ENCODE data around the gene LCN1.

Gene LCN1

DNA sequence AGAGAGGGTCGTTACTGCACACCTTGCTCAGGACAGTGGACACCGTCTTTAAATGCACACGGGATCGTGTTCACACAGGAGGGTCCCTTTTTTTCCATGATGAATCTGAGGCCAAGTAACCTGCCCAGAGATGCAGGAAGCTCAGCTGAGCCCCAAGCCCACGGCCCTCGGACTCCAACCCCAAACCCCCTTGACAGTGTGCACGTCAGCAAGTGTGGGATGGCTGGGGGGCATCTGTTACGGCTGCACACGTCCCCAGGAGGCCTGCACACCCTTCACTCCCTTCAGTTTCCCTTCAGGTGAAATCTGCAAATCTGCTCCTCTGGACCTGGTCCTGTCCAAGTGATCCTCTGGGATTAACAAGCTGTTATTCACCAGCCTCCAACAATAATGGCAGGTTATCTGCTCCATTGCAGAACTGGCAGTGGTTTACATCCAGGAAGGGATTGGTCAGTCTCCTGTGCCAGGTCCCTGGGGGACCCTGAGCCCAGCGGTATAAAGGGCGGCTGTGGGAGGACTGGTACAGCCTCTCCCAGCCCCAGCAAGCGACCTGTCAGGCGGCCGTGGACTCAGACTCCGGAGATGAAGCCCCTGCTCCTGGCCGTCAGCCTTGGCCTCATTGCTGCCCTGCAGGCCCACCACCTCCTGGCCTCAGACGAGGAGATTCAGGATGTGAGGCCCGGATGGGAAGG, at the start of gene LCN1:
TSS of gene LCN1 (plus strand) at position 525 of the 692 bp plus-strand sequence. CDS start at position 583, 58 bp downstream.
- Histone ChIP-seq H3K4me1 (ENCODE audit: control insufficient read depth in 1 of 2, insufficient read depth in 2 of 2, low read length in 2 of 2) (no peaks in the 10 kb centered on the region), H3K36me3 (ENCODE audit: control insufficient read depth in 1 of 2, insufficient read depth in 2 of 2, low read length in 2 of 2) (no peaks in the 10 kb centered on the region), H3K4me3 (ENCODE audit: low read depth in 1 of 2, low read length in 2 of 2) (no peak within 1 kb of the TSS), H3K9me3 (ENCODE audit: control insufficient read depth in 1 of 2, low read length in 2 of 2) (no peaks in the 10 kb centered on the region), H3K27me3 (ENCODE audit: low read depth, low read length) (no peaks in the 10 kb centered on the region), H3K27ac (ENCODE audit: low read length) (no peak within 1 kb of the TSS)

DNA sequence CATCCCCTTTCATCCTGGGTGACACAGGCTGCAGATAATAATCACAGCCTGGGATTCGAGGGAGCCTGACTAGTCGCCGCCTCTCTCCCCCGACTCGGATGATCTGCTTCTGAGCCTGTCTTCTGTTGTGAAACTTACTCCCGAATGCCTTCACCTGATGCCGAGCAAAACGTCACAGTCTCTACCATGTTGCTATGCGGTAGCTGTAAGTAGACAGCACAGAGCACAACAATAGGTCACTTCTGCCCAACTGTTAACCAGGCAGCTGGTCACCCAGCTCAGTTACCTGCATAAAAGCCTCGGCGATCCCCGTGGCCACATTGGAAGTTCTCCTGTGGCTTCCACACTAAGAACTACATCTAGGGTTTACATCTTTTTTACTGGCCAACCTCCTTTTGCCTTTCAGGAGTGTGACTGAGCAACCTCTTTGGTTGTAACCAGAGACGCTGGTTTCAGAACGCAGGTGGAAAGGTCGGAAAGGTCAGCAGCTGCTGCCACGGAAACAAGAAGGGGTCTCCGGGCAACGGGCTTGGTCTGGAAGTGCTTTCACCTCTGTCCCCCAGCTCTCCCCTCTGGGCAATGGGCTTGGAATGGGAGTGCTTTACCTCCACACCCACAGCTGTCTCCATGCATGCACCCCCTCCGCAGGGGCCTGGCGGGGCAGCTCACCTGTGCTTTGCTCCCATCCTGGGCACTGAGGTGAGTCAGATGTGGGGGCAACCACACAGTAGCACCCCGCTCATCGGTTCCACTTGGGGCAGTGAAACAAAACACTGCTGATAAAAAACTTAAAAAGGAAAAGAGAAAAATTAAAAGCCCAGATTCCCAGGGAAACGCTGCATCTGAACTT, 49.2 kb upstream of the LCN1 start:
- H3K9me3 ChIP-seq (ENCODE audit: control insufficient read depth in 1 of 2, low read length in 2 of 2), result no peaks in the 10 kb centered on the region
- no peak overlapping the region for H3K4me3 ChIP-seq (ENCODE audit: low read depth in 1 of 2, low read length in 2 of 2)
- H3K27ac ChIP-seq (ENCODE audit: low read length), result no peak overlapping the region
- no peaks in the 10 kb centered on the region for H3K4me1 ChIP-seq (ENCODE audit: control insufficient read depth in 1 of 2, insufficient read depth in 2 of 2, low read length in 2 of 2)
- no peaks in the 10 kb centered on the region for H3K27me3 ChIP-seq (ENCODE audit: low read depth, low read length)
- H3K36me3 ChIP-seq (ENCODE audit: control insufficient read depth in 1 of 2, insufficient read depth in 2 of 2, low read length in 2 of 2), result no peaks in the 10 kb centered on the region

DNA sequence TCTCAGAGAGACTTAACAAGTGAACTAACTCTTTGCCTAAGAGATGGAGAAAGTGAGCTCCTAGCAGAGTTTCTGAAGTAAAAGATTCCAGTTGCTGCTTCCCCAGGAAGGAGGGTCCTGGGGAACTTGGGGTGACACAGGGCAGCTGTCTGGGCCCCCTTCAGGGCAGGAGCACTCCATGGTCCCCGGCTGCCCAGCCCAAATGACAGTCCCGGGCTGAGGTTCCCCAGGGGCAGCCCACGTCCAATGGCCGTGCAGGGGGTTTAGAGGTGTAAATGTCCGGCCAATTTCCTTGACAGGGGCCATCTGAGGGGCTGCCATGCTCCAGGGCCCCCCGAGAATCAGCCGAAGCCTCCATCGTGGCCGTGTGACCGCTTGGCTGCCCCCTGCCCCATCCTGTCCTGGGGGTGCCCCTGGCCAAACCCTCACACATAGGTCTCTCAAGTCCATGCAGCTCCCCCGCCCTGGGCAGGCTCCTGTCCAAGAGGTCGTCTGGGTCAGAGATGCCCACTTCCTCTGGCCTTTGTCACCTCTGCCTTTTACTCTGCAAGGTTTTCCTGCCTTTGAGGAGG, 47.2 kb upstream of the LCN1 start:
- no peak overlapping the region for H3K27ac ChIP-seq (ENCODE audit: low read length)
- H3K9me3 ChIP-seq (ENCODE audit: control insufficient read depth in 1 of 2, low read length in 2 of 2), result no peaks in the 10 kb centered on the region
- H3K36me3 ChIP-seq (ENCODE audit: control insufficient read depth in 1 of 2, insufficient read depth in 2 of 2, low read length in 2 of 2), result no peaks in the 10 kb centered on the region
- H3K4me1 ChIP-seq (ENCODE audit: control insufficient read depth in 1 of 2, insufficient read depth in 2 of 2, low read length in 2 of 2), result no peaks in the 10 kb centered on the region
- H3K27me3 ChIP-seq (ENCODE audit: low read depth, low read length), result no peaks in the 10 kb centered on the region
- no peak overlapping the region for H3K4me3 ChIP-seq (ENCODE audit: low read depth in 1 of 2, low read length in 2 of 2)

DNA sequence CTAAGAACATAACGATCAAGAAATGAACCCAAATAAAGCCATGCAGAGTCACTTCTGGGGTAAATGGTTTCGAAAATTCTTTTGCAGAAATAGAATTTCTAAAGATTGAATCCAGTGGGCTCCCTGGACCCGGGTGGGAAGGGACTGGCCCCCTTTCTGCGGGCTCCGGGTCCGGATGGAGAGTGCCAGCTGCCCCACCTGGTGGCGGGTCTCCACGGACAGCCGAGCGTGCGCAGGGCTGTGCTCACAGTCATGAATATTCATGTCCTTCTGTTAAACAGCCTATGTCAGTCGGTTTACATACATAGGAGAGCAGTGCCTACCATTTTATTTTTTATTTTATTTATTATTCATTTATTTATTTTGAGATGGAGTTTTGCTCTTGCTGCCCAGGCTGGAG, 46.3 kb upstream of the LCN1 start:
- Histone ChIP-seq H3K4me1 (ENCODE audit: control insufficient read depth in 1 of 2, insufficient read depth in 2 of 2, low read length in 2 of 2) (no peaks in the 10 kb centered on the region), H3K27me3 (ENCODE audit: low read depth, low read length) (no peaks in the 10 kb centered on the region), H3K9me3 (ENCODE audit: control insufficient read depth in 1 of 2, low read length in 2 of 2) (no peaks in the 10 kb centered on the region), H3K27ac (ENCODE audit: low read length) (no peak overlapping the region), H3K4me3 (ENCODE audit: low read depth in 1 of 2, low read length in 2 of 2) (no peak overlapping the region), H3K36me3 (ENCODE audit: control insufficient read depth in 1 of 2, insufficient read depth in 2 of 2, low read length in 2 of 2) (no peaks in the 10 kb centered on the region)

GRCh38 chr9:135476561-135477355, 44.5 kb upstream of the LCN1 start:
- Histone ChIP-seq H3K36me3 (ENCODE audit: control insufficient read depth in 1 of 2, insufficient read depth in 2 of 2, low read length in 2 of 2) (no peaks in the 10 kb centered on the region), H3K4me3 (ENCODE audit: low read depth in 1 of 2, low read length in 2 of 2) (no peak overlapping the region), H3K9me3 (ENCODE audit: control insufficient read depth in 1 of 2, low read length in 2 of 2) (no peaks in the 10 kb centered on the region), H3K4me1 (ENCODE audit: control insufficient read depth in 1 of 2, insufficient read depth in 2 of 2, low read length in 2 of 2) (peaks cover 4 to 7% of the 10 kb centered on the region in 2 donors), H3K27me3 (ENCODE audit: low read depth, low read length) (no peaks in the 10 kb centered on the region), H3K27ac (ENCODE audit: low read length) (no peak overlapping the region)

DNA sequence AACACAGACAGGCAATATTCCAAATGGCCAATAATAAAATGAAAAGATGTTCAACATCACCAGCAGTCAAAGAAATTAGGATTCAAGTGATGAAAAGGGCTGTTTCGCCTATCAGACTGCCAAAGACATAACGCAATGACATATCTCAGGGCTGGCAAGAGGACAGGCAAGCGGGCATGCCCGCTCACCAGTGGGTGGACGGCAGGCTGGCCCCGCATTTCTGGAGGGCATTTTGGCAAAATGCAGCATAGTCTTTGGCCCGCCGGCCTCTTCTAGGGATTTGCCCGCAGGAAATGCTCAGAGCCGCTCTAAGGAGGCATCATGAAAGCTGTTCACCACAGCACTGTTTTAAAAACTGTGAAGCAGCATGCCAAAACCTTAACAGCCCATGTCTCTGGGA, 43.0 kb upstream of the LCN1 start:
- peaks cover 4 to 7% of the 10 kb centered on the region in 2 donors for H3K4me1 ChIP-seq (ENCODE audit: control insufficient read depth in 1 of 2, insufficient read depth in 2 of 2, low read length in 2 of 2)
- H3K27ac ChIP-seq (ENCODE audit: low read length), result no peak overlapping the region
- no peaks in the 10 kb centered on the region for H3K27me3 ChIP-seq (ENCODE audit: low read depth, low read length)
- H3K4me3 ChIP-seq (ENCODE audit: low read depth in 1 of 2, low read length in 2 of 2), result no peak overlapping the region
- H3K36me3 ChIP-seq (ENCODE audit: control insufficient read depth in 1 of 2, insufficient read depth in 2 of 2, low read length in 2 of 2), result no peaks in the 10 kb centered on the region
- no peaks in the 10 kb centered on the region for H3K9me3 ChIP-seq (ENCODE audit: control insufficient read depth in 1 of 2, low read length in 2 of 2)

- peak overlapping the region in 1 of 2 donors; percentile 64 for H3K4me3 ChIP-seq (ENCODE audit: low read depth in 1 of 2, low read length in 2 of 2)
- H3K27me3 ChIP-seq (ENCODE audit: low read depth, low read length), result no peaks in the 10 kb centered on the region
- peaks cover 4 to 7% of the 10 kb centered on the region in 2 donors for H3K4me1 ChIP-seq (ENCODE audit: control insufficient read depth in 1 of 2, insufficient read depth in 2 of 2, low read length in 2 of 2)
- H3K36me3 ChIP-seq (ENCODE audit: control insufficient read depth in 1 of 2, insufficient read depth in 2 of 2, low read length in 2 of 2), result no peaks in the 10 kb centered on the region
- H3K27ac ChIP-seq (ENCODE audit: low read length), result no peak overlapping the region
- no peaks in the 10 kb centered on the region for H3K9me3 ChIP-seq (ENCODE audit: control insufficient read depth in 1 of 2, low read length in 2 of 2)
Measured at GRCh38 chr9:135478829-135479468, 42.3 kb upstream of the LCN1 start.

- H3K9me3 ChIP-seq (ENCODE audit: control insufficient read depth in 1 of 2, low read length in 2 of 2), result no peaks in the 10 kb centered on the region
- H3K4me3 ChIP-seq (ENCODE audit: low read depth in 1 of 2, low read length in 2 of 2), result peak within 1 kb of the TSS; percentile 57 to 87
- no peak within 1 kb of the TSS for H3K27ac ChIP-seq (ENCODE audit: low read length)
- H3K27me3 ChIP-seq (ENCODE audit: low read depth, low read length), result no peaks in the 10 kb centered on the region
- peaks cover 4 to 7% of the 10 kb centered on the region in 2 donors for H3K4me1 ChIP-seq (ENCODE audit: control insufficient read depth in 1 of 2, insufficient read depth in 2 of 2, low read length in 2 of 2)
- H3K36me3 ChIP-seq (ENCODE audit: control insufficient read depth in 1 of 2, insufficient read depth in 2 of 2, low read length in 2 of 2), result peaks cover 0 to 6% of the 10 kb centered on the region in 2 donors
Measured at GRCh38 chr9:135479469-135480052, 41.7 kb upstream of the LCN1 start, which contains the start of gene PPP1R26. TSS of gene PPP1R26 (plus strand) at chr9:135479782. CDS start at chr9:135484511, 4,729 bp downstream.

DNA sequence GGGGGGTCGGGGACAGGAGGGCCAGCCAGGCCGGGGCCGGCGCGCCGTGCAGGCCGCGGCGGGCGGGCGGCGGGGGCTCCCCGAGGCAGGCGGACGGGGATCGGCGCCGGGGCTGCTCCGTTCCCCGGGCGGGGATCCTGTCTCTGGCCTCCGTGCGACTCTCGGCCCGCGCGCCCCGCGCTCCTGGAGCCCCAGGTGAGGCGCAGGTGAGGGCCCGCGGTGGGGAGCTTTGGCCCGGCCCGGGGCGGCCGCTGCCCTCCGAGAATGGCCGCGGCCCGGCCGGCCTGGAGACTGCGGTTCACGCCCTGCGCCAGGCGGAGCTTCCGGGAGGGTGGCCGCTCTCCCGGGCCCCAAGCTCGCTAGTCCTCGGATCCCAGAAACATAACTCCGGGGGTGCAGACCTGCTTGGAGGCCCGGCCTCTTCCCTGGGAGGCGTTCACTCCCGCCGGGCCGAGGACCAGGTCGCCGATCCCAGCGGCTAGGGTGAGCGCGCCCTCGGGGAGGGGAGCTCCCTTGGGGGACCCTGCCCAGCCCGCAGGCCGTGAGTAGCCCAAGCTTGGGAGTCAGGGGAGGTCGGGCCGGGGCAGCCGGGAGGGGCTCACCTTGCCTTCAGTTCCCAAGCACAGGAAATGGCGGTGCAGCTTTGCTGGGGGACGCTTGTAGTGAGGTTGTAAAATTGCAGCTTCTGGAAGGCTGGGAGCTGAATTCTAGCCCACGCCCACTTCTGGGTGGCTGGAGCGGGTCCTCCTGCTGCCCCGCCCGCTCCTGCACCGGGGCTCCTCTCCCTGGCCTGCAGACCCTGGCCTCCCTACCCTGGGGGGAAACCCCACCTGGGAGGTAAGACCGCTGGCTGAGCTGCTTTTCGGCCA, 40.9 kb upstream of the LCN1 start:
- Histone ChIP-seq H3K27ac (ENCODE audit: low read length) (no peak overlapping the region), H3K9me3 (ENCODE audit: control insufficient read depth in 1 of 2, low read length in 2 of 2) (no peaks in the 10 kb centered on the region), H3K4me3 (ENCODE audit: low read depth in 1 of 2, low read length in 2 of 2) (peak overlapping the region; percentile 57 to 87), H3K36me3 (ENCODE audit: control insufficient read depth in 1 of 2, insufficient read depth in 2 of 2, low read length in 2 of 2) (peaks cover 2 to 13% of the 10 kb centered on the region in 2 donors), H3K4me1 (ENCODE audit: control insufficient read depth in 1 of 2, insufficient read depth in 2 of 2, low read length in 2 of 2) (peaks cover 4 to 7% of the 10 kb centered on the region in 2 donors), H3K27me3 (ENCODE audit: low read depth, low read length) (no peaks in the 10 kb centered on the region)

DNA sequence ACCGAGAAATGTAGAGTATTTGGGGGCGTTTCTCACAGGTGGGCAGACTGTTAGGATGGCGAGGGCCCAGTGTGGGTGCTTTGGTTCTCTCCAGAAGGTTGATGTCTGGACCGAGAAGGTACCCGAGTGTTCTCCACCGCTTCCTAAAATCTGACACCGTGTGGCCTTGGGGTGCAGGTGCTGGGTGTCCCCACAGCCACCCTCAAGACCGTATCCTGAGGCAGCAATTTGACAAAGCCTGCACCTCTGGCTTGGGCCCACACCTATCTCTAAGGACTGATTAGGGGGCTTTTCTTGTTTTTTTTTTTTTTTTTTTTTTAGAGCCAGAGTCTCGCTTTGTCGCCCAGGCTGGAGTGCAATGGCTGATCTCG, 40.3 kb upstream of the LCN1 start:
- Histone ChIP-seq H3K27ac (ENCODE audit: low read length) (no peak overlapping the region), H3K36me3 (ENCODE audit: control insufficient read depth in 1 of 2, insufficient read depth in 2 of 2, low read length in 2 of 2) (peaks cover 6 to 20% of the 10 kb centered on the region in 2 donors), H3K27me3 (ENCODE audit: low read depth, low read length) (no peaks in the 10 kb centered on the region), H3K4me3 (ENCODE audit: low read depth in 1 of 2, low read length in 2 of 2) (peak overlapping the region; percentile 57 to 87), H3K4me1 (ENCODE audit: control insufficient read depth in 1 of 2, insufficient read depth in 2 of 2, low read length in 2 of 2) (peaks cover 4 to 7% of the 10 kb centered on the region in 2 donors), H3K9me3 (ENCODE audit: control insufficient read depth in 1 of 2, low read length in 2 of 2) (no peaks in the 10 kb centered on the region)
